Endometrial microvascular endothelial cells (primary cell): ENCODE results near the gene PACSIN1. TPM values are rescaled to one million over a fixed set of nuclear protein-coding genes. Genes with fewer than 3 reads are reported as not detected.
"Not testable (repeated sequence)": the region's sequence is repeated elsewhere in the genome, so short reads cannot be mapped to it uniquely, and the experiment has no call there.

Experiments used
- in situ Hi-C: cut with HindIII; loops from 2 replicates; pipeline ENCODE4 v1.10.0; 2017; ENCODE audit warnings: low sequenced_read_pairs, low pct_unique_long_range_greater_than_20kb; ENCODE audit errors: inconsistent ontology term
- total RNA-seq: library from RNA; depleted of rRNA; stranded (reverse); fragments of >200 nt; gene quantifications from one replicate; pipeline ENCODE4 v1.2.3, GENCODE V29; 2015; ENCODE audit errors: inconsistent ontology term

PACSIN1 gene
- total RNA-seq, 1 donor from 2014 or later = not detected

DNA sequence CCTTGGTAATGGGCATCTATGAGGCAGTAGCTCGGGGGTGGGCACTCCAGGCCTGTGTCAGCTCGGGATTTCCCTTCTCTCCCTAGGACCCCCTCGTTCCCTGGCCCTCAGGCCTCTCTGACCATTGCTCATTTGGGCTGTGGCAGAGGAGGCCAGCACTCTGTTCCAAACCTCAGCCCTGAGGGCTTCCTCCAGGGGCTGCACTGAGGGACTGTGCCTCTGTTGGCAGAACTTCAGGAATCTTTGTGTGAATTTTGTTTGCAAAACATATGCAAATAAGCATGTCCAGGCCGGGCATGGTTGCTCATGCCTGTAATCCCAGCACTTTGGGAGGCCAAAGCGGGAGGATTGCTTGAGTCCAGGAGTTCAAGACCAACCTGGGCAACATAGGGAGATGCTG lies 11.0 kb downstream of the PACSIN1 start:
- in situ Hi-C loops = no loop called here

DNA sequence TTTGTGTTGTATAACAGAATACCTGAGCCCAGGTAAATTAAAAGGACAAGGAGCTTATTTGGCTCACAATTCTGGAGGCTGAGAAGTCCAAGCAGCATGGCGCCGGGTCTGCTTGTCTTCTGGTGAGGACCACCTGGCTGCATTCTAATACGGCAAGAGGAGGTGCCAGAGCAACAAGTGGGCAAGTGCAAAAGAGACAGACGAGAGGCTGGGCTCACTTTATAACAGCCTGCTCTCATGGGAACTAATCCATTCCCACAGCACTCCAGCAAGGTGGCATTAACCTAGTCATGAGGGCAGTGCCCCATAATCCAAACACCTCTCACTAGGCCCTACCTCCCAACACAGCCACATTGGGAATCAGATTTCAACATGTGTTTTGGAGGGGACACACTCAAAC lies 12.9 kb downstream of the PACSIN1 start:
- in situ Hi-C loops = no loop called here

DNA sequence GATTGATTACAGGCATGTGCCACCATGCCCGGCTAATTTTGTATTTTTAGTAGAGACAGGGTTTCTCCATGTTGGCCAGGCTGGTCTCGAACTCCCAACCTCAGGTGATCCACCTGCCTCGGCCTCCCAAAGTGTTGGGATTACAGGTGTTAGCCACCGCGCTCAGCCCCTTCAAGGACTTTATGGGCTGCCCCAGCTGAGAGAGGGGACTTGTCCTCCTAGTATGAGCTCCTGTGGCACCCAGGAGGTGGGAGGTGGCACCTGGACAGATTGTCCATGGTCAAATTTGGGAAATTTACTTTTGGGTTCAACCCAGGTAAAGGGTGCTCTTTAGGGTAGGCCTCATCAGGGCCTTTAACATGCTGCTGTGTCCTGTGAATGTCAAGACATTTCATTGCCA lies 17.9 kb downstream of the PACSIN1 start:
- in situ Hi-C loops = not testable (repeated sequence)

DNA sequence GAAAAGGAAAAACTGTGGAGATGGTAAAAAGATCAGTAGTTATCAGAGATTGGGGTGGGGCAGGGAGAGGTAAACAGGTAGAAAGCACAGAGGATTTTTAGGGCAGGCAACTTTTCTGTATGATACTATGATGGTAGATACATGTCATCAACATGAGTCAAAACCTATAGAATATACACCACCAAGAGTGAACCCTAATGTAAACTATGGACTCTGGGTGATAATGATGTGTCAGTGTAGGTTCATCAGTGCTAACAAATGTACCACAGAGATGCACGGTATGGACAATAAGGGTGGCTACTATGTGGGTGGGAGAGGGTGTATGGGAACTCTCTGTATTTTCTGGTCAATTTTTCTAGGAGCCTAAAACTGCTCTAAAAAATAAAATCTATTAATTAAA lies 18.5 kb downstream of the PACSIN1 start:
- in situ Hi-C loops = no loop called here

DNA sequence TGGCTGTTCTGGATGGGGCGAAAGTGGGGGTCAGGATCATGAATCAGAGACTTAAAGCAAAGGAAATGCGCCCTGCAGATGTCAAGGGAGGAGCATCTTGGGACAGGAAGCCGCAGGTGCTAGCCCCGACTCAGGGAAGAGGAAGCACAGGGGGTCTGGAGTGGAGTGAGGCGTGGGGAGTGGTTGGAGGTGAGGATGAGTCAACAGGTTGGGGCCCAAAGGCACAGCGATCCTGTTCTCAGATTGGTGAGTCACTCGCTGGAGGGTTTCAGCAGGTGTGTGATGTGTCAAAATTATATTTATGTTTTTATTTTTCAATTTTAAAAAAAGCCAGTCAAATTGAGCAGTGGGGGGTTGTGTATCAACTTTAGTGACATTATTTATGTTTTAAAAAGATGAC lies 19.0 kb downstream of the PACSIN1 start:
- in situ Hi-C loops = no loop called here

DNA sequence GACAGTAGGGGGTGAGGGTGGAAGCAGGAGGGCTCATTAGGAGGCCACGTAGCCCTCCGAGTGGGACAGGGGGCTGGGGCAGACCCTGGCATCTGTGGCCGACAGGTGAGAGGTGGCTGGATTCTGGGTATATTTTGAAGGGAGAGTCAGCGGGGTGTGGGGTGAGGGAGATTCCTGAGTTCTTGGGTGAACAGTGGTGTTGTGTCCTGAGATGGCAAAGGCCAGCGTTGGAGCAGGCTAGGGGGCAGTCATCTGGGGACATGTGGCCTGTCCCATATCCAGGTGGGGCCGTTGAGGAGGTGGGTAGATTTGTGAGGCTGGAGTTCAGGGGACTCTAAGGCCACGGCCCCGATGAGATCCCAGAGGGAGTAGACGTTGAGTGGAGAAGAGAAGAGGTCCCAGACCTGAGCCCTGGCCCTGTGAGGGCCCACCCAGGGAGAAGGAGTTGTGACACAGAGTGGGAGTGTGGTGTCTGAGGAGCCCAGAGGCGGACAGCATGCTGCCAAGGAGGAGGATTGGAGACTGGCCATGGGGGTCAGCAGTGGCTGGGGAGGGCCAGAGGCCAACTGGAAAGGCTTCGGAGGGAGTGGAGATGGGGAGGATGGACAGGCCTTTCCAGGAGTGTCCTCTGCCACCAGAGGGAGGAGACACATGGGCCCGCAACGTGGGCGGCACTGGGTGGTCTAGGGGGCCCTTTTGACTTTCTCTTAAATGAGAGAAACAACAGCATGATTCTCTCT lies 19.6 kb downstream of the PACSIN1 start:
- in situ Hi-C loops = no loop called here

DNA sequence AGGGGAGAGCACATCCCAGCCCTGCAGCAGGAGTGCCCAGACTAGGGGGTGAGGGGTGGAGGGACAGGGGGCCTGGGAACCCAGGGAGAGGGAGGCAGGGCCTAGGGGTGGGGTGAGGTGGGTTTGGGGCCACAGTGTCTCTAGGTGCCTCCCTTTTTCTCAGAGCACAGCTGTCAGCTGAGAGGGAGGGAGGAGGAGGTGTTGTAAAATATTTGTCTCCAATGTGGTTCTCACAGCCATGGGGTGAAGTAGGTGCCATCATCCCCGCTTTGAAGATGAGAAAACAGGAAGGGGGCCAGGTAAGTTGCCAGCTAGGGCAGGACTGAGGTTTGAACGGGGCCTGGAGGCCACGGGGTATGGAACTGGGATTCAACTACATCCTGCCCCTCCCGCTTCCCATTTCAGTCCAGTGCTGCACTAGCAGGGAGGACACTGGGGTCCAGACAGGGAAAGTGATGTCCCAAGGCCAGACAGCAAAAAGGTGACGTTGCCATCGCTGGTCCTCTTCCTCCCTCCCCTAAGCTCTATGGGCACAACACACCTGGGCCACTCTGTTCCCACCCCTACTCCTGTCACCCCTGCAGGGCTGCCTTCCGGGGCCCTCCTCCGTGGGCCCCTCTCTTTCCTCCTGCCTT lies 20.3 kb downstream of the PACSIN1 start:
- in situ Hi-C loops = no loop called here

DNA sequence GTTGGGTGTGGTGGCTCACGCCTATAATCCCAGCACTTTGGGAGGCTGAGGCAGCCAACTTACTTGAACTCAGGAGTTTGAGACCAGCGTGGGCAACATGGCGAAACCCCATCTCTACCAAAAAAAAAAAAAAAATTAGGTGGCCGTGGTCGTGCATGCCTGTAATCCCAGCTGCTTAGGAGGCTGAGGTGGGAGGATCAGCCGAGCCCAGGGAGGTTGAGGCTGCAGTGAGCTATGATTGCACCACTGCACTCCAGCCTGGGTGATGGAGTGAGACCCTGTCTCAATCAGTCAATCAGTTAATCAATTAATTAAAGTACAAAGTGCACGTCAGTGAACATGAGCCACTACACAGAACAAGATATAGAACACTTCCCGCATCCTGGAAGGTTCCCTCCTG lies 21.0 kb downstream of the PACSIN1 start:
- in situ Hi-C loops = not testable (repeated sequence)

DNA sequence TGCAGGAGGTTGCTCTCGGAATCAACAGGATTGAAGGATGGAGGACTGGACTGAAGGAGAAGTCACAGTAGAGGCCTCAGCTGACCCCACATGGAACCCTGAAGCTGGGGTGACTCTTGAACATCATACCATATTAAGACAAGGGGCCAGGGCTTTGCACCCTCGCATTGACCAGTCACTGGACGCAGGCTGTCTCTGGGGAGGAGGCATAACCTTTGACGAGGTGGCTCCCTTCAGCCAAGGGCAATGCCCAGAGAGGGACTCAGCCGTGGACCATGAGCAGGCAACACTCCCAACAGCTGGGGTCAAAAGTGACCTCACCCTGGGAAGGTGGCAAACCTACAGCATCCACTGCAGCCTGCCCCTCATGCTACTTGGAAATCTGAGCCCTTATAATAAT lies 21.7 kb downstream of the PACSIN1 start:
- in situ Hi-C loops = no loop called here

DNA sequence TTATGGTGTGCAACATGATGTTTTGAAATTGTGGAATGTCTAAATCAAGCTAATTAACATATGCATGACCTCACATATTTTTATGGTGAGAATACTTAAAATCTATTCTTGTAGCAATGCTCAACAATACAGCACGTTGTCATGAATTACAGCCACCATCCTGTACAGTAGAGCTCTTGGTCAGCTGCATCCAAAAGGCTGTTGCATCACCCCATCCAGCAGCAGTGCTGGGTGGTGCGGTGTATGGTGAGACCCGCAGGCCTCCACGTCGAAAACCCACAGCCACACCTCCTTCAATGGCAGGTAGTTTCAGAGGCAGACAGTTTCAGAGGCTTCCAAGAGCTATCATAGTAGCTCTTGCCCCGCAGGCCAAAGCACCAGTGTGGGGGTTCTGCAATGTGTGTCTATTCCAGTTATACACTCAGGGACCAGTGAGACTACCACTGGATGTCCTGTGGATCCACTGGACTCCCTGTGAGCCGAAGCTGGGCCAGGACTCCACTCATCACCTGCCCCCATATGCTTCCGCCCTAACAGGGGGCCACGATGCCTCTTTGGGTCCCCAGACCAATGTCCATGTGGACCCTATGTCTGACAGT lies 23.4 kb downstream of the PACSIN1 start:
- in situ Hi-C loops = no loop called here

DNA sequence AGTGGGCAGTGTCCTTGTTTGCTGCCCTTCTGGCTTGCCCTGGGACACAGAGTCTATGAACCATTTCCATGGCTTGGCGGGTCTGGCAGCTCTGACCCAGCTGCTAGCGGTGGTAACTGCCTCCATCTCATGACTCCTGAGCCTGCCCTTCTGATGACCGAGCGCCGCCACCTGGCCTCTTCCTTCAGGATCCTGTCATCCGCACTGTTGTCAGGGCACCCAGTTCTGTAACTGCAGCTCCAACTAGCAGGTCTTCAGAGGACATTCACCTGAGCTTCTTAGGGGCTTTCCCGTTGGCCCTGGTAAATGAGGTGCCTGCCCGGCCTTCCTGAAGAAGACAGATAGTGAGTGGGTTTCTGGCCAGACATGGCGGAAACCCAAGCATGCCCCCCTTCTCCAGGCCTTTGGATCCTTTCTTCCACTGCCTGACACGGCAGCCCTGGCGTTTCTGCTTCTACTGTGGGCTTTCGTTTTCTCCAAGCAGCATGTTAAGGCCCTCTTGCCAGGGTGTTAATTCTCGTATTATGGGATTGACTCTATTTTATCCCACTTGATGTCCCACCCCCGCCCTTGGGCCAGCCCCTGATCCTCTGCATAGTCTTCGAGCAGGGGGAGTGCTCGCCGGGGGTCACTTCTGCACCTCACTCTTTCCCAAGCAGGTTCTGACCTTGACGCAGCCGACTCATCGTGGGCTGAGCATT lies 24.7 kb downstream of the PACSIN1 start:
- in situ Hi-C loops = no loop called here

DNA sequence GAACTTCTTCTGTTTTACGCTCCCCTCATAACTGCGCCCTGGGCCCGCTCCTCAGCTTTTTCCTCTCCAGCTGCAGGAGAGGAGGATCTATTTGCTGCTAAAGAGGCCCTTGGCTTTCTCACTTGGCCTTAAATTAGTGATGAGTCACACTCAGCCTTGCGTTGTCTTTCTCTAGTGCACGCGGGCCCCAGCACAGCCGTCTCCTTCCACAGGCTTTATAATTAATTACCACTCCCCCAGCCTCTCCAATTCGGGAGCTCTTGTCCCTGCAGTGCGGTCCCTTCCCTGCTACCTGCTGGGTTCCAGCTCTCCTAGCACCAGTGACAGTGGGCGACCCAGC lies 25.2 kb downstream of the PACSIN1 start:
- in situ Hi-C loops = no loop called here

DNA sequence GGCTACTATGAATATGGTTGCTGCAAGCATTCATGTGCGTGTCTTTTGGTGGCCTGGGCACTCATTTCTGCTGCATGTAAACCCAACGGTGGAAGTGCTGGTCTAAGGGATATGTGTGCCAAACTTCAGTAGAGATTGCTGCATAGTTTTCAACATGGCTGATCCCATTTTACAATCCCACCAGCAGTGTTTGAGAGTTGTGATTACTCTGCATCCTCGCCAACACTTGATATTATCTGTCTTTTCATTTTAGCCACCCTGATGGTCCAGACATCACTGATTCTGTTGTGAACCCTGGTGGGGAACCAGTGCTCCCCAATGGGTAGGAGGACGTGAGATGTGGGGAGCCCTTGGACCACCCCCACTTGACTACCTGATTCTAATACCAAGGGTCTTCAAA lies 27.5 kb downstream of the PACSIN1 start:
- in situ Hi-C loops = no loop called here

DNA sequence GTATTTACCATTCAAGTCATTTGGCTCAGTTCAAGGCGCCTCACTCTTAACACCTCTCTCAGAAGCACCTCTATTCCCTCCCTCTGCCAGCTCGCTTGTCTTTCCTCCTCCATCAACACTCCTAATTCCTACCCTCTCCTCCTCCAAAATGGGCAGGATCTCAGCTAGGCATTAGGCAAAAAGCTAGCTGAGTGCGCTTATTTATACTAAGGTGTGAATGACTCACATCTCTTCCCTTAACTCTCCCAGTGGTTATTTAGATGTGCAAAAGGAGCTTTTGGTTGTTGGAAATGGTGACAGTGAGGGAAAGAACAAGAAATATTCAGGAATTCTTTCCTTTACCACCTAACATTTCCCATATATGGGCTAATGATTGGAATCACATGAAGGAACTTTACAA lies 29.1 kb downstream of the PACSIN1 start:
- in situ Hi-C loops = no loop called here

DNA sequence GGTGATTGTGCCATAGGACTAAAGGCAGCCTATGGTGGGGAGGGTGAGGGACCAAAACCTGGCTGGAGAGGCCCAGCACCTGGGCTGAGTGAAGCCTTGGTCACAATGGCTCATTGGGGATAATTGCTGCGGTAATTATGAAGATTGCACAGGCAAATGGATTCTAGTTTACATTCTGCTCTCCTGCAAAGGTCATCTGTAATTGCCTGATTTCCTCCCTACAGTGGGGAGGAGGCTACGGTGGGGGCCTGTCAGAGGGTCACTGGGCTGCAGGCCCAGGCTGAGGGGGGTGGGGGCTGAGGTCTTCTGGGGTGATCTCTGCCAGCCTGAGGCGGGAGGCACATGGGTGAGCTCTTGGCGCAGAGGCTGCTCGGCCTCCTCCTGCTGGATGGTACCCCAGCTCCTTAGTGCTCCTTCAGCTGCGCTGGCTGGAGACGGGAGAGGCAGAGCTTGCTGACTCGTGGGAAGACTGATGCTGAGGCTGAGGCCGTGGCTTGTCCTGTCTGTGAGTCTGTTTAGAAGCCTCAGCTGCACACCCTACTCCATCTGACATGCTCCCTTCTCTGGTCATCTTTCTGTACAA lies 30.3 kb downstream of the PACSIN1 start:
- in situ Hi-C loops = no loop called here

DNA sequence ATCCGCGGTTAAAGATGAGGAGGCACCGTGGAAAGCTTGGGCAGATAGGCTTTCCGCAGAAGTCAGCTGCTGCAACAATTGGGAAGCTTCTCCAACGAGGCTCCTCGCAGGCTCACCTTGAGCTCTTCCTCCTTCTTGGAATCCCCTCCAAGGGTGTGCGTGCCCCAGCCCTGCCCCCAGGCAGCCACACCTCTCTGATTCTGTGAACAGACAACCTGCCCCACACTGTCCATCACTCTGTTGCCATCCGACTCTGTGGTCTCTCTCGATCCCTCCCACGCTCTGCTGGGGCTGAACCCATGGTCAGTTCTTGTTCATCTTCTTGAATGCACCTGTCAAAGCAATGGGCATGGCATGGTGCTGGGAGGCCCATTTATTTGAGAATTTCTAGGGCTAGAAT lies 31.5 kb downstream of the PACSIN1 start:
- in situ Hi-C loops = no loop called here

DNA sequence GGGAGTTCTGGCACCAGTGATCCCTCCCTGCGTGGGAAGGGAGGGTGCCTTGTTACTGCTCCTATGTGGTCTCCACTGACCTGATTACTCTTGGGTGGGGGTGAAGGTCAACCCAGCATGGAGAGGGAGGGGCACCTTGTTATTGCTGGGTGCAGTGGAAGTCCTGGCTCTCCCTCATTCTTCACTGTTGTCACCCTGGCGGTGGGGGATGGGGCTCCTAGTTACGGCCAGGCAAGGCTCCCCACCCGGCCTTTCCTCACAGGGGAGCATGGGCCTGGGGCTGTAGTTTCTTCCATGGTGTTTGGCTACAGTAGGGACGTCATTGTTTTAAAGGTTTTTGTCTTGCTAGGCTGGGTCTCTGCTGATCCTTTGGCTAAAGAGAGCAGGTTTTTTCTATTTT lies 40.8 kb downstream of the PACSIN1 start:
- in situ Hi-C loops = no loop called here

DNA sequence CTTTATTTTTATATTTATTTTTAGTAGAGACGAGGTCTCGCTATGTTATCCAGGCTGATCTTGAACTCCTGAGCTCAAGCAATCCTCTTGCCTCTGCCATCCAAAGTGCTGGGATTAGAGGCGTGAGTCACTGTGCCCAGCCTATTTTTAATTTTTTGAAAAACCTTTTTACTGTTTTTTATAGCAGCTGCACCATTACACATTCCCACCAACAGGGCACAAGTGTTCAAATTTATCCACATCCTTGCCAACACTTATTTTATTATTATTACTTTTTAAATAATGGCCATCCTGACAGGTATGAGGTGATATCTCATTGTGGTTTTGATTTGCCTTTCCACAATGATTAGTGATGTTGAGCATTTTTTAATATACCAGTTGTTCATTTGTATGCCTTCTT lies 42.5 kb downstream of the PACSIN1 start:
- in situ Hi-C loops = no loop called here

DNA sequence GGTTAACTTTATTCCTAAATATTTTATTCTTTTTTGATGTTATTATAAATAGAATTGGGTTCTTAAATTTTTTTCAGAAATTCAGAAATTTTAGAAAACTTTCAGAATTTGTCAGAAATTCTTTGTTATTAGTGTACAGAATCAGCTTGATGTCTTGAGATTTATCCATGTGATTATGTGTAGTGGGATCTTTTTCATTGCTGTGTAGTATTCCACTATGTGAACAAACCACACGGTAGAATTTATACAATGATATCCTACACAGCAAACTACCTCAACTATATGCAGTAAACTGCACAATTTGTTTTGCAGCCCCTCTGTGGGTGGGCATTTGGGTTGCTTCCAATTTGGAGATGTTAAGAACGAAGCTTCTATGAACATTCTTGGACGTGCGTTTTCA lies 43.9 kb downstream of the PACSIN1 start:
- in situ Hi-C loops = no loop called here

DNA sequence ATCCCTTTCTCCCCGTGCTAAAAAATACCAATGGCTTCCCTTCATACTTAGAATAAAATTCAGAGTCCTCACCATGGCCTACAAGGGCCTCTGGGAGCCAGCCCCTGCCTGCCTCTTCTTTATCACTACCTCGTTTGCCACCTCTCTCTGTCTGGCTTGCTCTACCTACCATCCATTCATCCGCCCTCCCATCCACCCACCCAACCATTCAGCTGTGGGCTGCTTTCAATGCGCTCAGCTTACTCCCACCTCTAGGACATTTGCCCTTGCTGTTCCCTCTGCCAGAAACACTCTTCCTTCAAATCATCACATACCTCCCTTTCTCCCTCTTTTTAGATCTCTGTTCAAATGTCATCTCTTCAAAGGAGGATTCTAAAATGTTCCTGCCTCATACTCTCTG lies 44.4 kb downstream of the PACSIN1 start:
- in situ Hi-C loops = no loop called here
